IMR-90 (cell line): ENCODE data around the gene FKTN. TPM values are rescaled to one million over a fixed set of nuclear protein-coding genes. Genes with fewer than 3 reads are reported as not detected.
A peak's percentile ranks its signal among the peaks of the same experiment; 100 is the strongest.

Source experiments
- ATAC-seq: fragments of 200-7000 bp; cut with Tn5 transposase; 2 replicates; pipeline ENCODE4 v1.9.1; 2020; ENCODE audit warnings: low read depth, mild to moderate bottlenecking, moderate library complexity
- BruUV-seq: library from RNA; stranded (reverse); fragments of 400-500 nt; replicated peaks from 2 replicates; lab custom pipeline; 2021; lab: Mats Ljungman, UMichigan
- CTCF ChIA-PET: fragments of 300-600 bp; formaldehyde crosslinking; extraction: SDS; loops from one replicate; lab custom pipeline; 2021; ENCODE audit warnings: antibody characterized with exemption; lab: Yijun Ruan, JAX
- POLR2A ChIA-PET: fragments of 300-600 bp; sonication (Branson Sonifier 250); formaldehyde crosslinking; loops from one replicate; lab custom pipeline; 2022; ENCODE audit warnings: antibody characterized with exemption; ENCODE audit not compliant: unreplicated experiment; lab: Charles Lee
- DNase-seq: peaks from one replicate; pipeline ENCODE4 v3.0.0; 2013
- H2AFZ ChIP-seq: replicated peaks from 2 replicates; pipeline ENCODE3; 2013; ENCODE audit warnings: low read length, mild to moderate bottlenecking; ENCODE audit not compliant: poor library complexity
- H2AK5ac ChIP-seq: 2 replicates; pipeline ENCODE4 v1.6.1; 2013; ENCODE audit warnings: low read depth, low read length, inconsistent platforms
- H2AK9ac ChIP-seq: replicated peaks from 2 replicates; pipeline ENCODE3; 2013; ENCODE audit warnings: mild to moderate bottlenecking, low read depth, low read length, moderate library complexity; ENCODE audit not compliant: poor library complexity
- H2BK120ac ChIP-seq: 2 replicates; pipeline ENCODE4 v1.6.1; 2013; ENCODE audit warnings: low read depth, low read length, inconsistent platforms
- H2BK15ac ChIP-seq: 3 replicates; pipeline ENCODE4 v1.6.1; 2013; ENCODE audit warnings: low read depth, low read length, inconsistent platforms
- H2BK20ac ChIP-seq: 2 replicates; pipeline ENCODE4 v1.6.1; 2013; ENCODE audit warnings: low read depth, mild to moderate bottlenecking, inconsistent platforms, low read length, moderate library complexity
- H2BK5ac ChIP-seq: 2 replicates; pipeline ENCODE4 v1.6.1; 2013; ENCODE audit warnings: mild to moderate bottlenecking, low read depth, low read length, inconsistent platforms; ENCODE audit not compliant: poor library complexity, severe bottlenecking
- H3K14ac ChIP-seq: replicated peaks from 2 replicates; pipeline ENCODE4 v1.6.1; 2013; ENCODE audit warnings: low read depth, low read length, inconsistent platforms
- H3K18ac ChIP-seq: 2 replicates; pipeline ENCODE4 v1.6.1; 2013; ENCODE audit warnings: low read depth, low read length, control low read depth
- H3K23ac ChIP-seq: 2 replicates; pipeline ENCODE4 v1.6.1; 2013; ENCODE audit warnings: low read depth, low read length, inconsistent platforms
- H3K27ac ChIP-seq: 2 replicates; pipeline ENCODE4 v1.5.1; 2013; ENCODE audit warnings: mild to moderate bottlenecking, control low read depth, low read length; ENCODE audit not compliant: insufficient read depth
- H3K27me3 ChIP-seq: 2 replicates; pipeline ENCODE4 v1.6.1; 2013; ENCODE audit warnings: low read length; ENCODE audit not compliant: control insufficient read depth, insufficient read depth
- H3K36me3 ChIP-seq: 2 replicates; pipeline ENCODE4 v1.6.1; 2013; ENCODE audit warnings: low read length, mixed read lengths; ENCODE audit not compliant: control insufficient read depth, insufficient read depth
- H3K4ac ChIP-seq: 2 replicates; pipeline ENCODE4 v1.6.1; 2013; ENCODE audit warnings: low read depth, low read length, inconsistent platforms
- H3K4me1 ChIP-seq: 2 replicates; pipeline ENCODE4 v1.6.1; 2013; ENCODE audit warnings: low read length, mixed read lengths; ENCODE audit not compliant: control insufficient read depth, insufficient read depth
- H3K4me2 ChIP-seq: 2 replicates; pipeline ENCODE4 v1.6.1; 2013; ENCODE audit warnings: low read depth, mild to moderate bottlenecking, control low read depth, low read length, moderate library complexity
- H3K4me3 ChIP-seq: 2 replicates; pipeline ENCODE4 v1.5.1; 2013; ENCODE audit warnings: low read depth, mild to moderate bottlenecking, control low read depth, low read length, moderate library complexity; ENCODE audit not compliant: insufficient read depth
- H3K56ac ChIP-seq: 2 replicates; pipeline ENCODE4 v1.6.1; 2013; ENCODE audit warnings: low read length, inconsistent platforms; ENCODE audit not compliant: insufficient read depth; ENCODE audit errors: extremely low read depth
- H3K79me1 ChIP-seq, 2 experiments: 2 replicates each; pipeline ENCODE4 v1.6.1; 2013; ENCODE audit warnings: low read length in 2 of 2, inconsistent platforms in 1 of 2, low read depth in 1 of 2
- H3K9ac ChIP-seq: 2 replicates; pipeline ENCODE4 v1.6.1; 2013; ENCODE audit warnings: low read depth, low read length, control low read depth
- H3K9me1 ChIP-seq: 2 replicates; pipeline ENCODE4 v1.6.1; 2013; ENCODE audit warnings: low read length, inconsistent platforms; ENCODE audit not compliant: insufficient read depth
- H3K9me3 ChIP-seq: 2 replicates; pipeline ENCODE4 v1.6.1; 2013; ENCODE audit warnings: low read length; ENCODE audit not compliant: control insufficient read depth, insufficient read depth
- H4K20me1 ChIP-seq: 2 replicates; pipeline ENCODE4 v1.6.1; 2013; ENCODE audit warnings: low read length, inconsistent platforms; ENCODE audit not compliant: insufficient read depth
- H4K5ac ChIP-seq: 2 replicates; pipeline ENCODE4 v1.6.1; 2013; ENCODE audit warnings: mild to moderate bottlenecking, low read depth, low read length, control low read depth
- H4K8ac ChIP-seq, 2 experiments: 2 replicates each; pipeline ENCODE4 v1.6.1; 2013; ENCODE audit warnings: low read depth in 2 of 2, low read length in 2 of 2, control low read depth in 1 of 2, inconsistent platforms in 1 of 2
- H4K91ac ChIP-seq: 2 replicates; pipeline ENCODE4 v1.6.1; 2013; ENCODE audit warnings: low read depth, low read length, inconsistent platforms; ENCODE audit not compliant: insufficient read depth
- CHD1 ChIP-seq: IDR thresholded peaks from 2 replicates; pipeline ENCODE4 v1.6.1; 2012; ENCODE audit warnings: low read depth, low read length, improper control_type of control experiment
- FOS ChIP-seq: fragments of 150-350 bp; IDR thresholded peaks from 2 replicates; pipeline ENCODE4 v1.6.1; 2016; ENCODE audit warnings: low read depth, low read length
- MAZ ChIP-seq: IDR thresholded peaks from 2 replicates; pipeline ENCODE4 v1.6.1; 2012; ENCODE audit warnings: low read depth, mild to moderate bottlenecking, low read length, improper control_type of control experiment, moderate library complexity, borderline replicate concordance
- MXI1 ChIP-seq: IDR thresholded peaks from 2 replicates; pipeline ENCODE4 v1.6.1; 2012; ENCODE audit warnings: low read depth, mild to moderate bottlenecking, low read length, moderate library complexity, borderline replicate concordance
- NFE2L2 ChIP-seq: fragments of 150-350 bp; IDR thresholded peaks from 2 replicates; pipeline ENCODE4 v1.6.1; 2016; ENCODE audit warnings: low read depth, mild to moderate bottlenecking, low read length
- POLR2A ChIP-seq: IDR thresholded peaks from 2 replicates; pipeline ENCODE4 v1.6.1; 2012; ENCODE audit warnings: mild to moderate bottlenecking, low read depth, low read length
- RAD21 ChIP-seq: IDR thresholded peaks from 2 replicates; pipeline ENCODE4 v1.6.1; 2012; ENCODE audit warnings: low read length, improper control_type of control experiment
- WGBS, 2 experiments: methylation state at CpG; one replicate each; pipeline versions ENCODE4 v1.1.5 to v1.1.7; 2013; ENCODE audit warnings: missing lambda C conversion rate in 2 of 2; ENCODE audit not compliant: insufficient read length in 1 of 2; ENCODE audit errors: extremely low coverage in 2 of 2; 5-methylcytosine and 5-hydroxymethylcytosine counted together
- dilution Hi-C: fragments of 300-500 bp; cut with HindIII; formaldehyde crosslinking; loops from one replicate; pipeline ENCODE4 v1.14.3; 2018; ENCODE audit warnings: low sequenced_read_pairs; ENCODE audit not compliant: unreplicated experiment
- in situ Hi-C: fragments of 300-500 bp; cut with MboI; formaldehyde crosslinking; loops from 3 replicates; pipeline ENCODE4 v1.14.3; 2019; ENCODE audit warnings: low sequenced_read_pairs, inconsistent platforms, mixed read lengths
- intact Hi-C: fragments of 100-400 bp; cut with micrococcal nuclease; formaldehyde crosslinking; loops from 2 replicates; pipeline ENCODE4 v1.10.0; 2022
- polyA plus RNA-seq, 3 experiments: library from polyadenylated mRNA; depleted of rRNA; stranded (reverse); fragments of >200 nt; gene quantifications; 2 replicates each; pipeline ENCODE4 v1.2.3, GENCODE V29; 2012; ENCODE audit warnings: low replicate concordance in 1 of 3
- total RNA-seq: library from RNA; depleted of rRNA; stranded (reverse); fragments of >200 nt; gene quantifications from 2 replicates; pipeline ENCODE4 v1.2.3, GENCODE V29; 2012

The FKTN gene
- total and polyA plus RNA-seq, 2 of the 4 experiments (the other 2 are of a cell fraction): 8.6 to 20.3 TPM

- H3K4ac ChIP-seq: no peak overlapping the region
- in situ Hi-C loops (no loop called here), intact Hi-C loops (no loop called here), dilution Hi-C loops (no loop called here)
- H3K14ac ChIP-seq: no peak overlapping the region
- whole genome bisulfite sequencing, 2 experiments: 51% methylated on average over 9 of the region's 10 CpGs; no CpG with 5 or more reads in 1 of the 2 experiments
- peaks cover 8 to 11% of the 10 kb centered on the region in 2 experiments for H3K79me1 ChIP-seq
- H3K27ac ChIP-seq: no peak overlapping the region
- H2AK5ac ChIP-seq: no peak overlapping the region
- no peaks in the 10 kb centered on the region for H3K27me3 ChIP-seq
- POLR2A ChIA-PET: no interaction called here
- H3K36me3 ChIP-seq: no peaks in the 10 kb centered on the region
- H3K23ac ChIP-seq: no peak overlapping the region
- no peak overlapping the region for H2BK5ac ChIP-seq
- no peak overlapping the region for H4K5ac ChIP-seq
- H2BK120ac ChIP-seq: no peak overlapping the region
- TF ChIP-seq MAZ: no peak
- no peak for TF ChIP-seq FOS
- TF ChIP-seq RAD21: no peak
- TF ChIP-seq MXI1: no peak
- no peak for TF ChIP-seq POLR2A
- no peak for TF ChIP-seq NFE2L2
- no peak for TF ChIP-seq CHD1
- H3K4me2 ChIP-seq: no peak overlapping the region
- H4K91ac ChIP-seq: no peak overlapping the region
- H3K56ac ChIP-seq: no peak overlapping the region
- BruUV-seq: no TSS peak
- no peak overlapping the region for H2AK9ac ChIP-seq
- peak; percentile 41 for DNase-seq
- H2BK15ac ChIP-seq: no peak overlapping the region
- H4K20me1 ChIP-seq: no peaks in the 10 kb centered on the region
- H3K4me3 ChIP-seq: no peak overlapping the region
- no peak overlapping the region for H3K9ac ChIP-seq
- H3K4me1 ChIP-seq: no peaks in the 10 kb centered on the region
- CTCF ChIA-PET: no interaction called here
- no peak for ATAC-seq
- no peak overlapping the region for H4K8ac ChIP-seq
- no peak overlapping the region for H2BK20ac ChIP-seq
- H2AFZ ChIP-seq: no peak overlapping the region
- no peaks in the 10 kb centered on the region for H3K9me1 ChIP-seq
- H3K18ac ChIP-seq: no peak overlapping the region
- no peaks in the 10 kb centered on the region for H3K9me3 ChIP-seq
These were observed 3.9 kb upstream of the FKTN start for GRCh38 chr9:105554042-105554441.
